Measurements from ENCODE around the gene MIDN.

The MIDN gene

GRCh38 chr19:1259206-1259875, 11.0 kb downstream of the MIDN start:
- peak; percentile 46 for DNase-seq (ENCODE audit: low read depth)

DNA sequence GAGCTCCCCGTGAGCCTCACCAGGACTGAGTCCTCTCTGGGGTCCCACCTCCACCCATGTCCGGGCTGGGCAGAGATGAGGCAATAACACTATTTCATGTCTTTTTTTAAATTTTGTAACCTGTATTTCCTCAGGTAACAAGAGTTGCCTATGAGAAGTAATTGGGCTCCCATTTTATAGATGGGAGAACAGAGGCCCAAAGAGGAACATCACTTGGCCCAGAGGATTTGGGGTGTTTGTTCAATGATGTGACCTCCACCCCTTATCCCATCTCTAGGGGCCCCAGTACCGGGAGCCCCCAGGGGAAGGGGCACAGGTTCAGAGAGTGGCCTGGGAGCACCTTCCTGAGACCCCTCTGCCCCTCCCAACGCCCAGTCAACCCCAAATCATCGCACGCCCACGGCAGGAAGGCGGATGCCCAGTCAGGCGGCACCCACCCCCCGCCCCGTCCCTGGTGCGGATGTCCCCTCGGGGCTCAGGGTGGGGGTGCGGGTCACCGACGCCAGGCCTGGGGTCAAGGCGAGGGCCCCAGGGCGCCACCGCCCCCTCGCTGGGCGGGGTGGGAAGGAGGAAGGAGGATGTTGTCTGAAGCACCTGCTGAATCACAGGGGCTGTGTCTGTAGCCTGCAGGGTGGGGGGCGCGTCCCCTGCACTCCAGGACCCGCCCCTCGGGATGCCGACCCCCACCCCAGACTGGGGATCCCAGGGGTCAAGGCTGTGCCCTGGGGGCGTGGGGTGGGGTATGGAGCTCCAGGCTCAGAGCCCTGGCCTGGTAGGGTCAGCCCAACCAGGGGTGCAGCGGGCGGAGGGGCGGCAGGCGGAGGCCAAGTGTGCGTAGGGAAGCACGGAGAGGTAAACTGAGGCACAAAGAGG, 11.7 kb downstream of the MIDN start:
- DNase-seq (ENCODE audit: low read depth), result peak; percentile 31

DNA sequence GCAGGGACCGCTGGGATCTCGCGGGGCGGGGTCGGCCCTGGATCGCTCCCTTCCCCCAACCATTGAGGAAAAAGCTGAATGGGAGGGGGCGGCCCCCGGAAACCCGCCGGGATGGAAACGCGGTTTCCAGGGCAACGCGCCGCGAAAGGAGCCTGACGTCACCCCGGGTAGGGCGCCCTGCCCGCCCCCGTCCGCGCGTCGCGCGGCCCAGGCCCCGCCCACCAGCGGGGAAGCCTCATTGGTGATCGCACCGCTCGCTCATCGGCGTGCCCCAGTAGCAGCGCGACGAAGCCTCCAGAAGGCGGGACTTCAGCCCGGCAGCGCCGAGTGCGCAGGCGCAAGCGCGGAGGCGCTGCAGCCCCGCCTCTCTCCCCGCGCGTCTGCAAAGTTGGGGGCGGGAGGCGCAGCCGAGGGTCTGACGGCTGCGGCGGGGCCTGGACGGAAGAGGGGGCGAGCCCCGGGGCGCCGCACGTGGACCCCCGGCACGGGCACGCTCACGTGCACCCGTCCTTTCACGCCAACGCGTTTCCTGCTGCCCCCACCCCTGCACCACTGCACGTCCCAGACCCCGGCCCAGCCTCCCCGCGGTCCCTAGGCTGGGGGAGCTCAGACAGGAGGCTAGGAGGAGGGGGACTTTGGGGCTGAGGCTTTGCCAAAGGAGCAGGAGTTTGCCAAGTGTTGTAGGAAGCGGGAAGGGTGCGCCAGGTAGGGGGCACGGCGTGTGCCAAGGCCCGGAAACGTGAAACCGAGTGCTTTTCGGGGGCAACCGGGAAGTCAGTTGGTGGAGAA, 12.6 kb downstream of the MIDN start:
- peak; percentile 93 for DNase-seq (ENCODE audit: low read depth)

GRCh38 chr19:1261538-1261797, 13.1 kb downstream of the MIDN start:
- DNase-seq (ENCODE audit: low read depth), result no peak

- DNase-seq (ENCODE audit: low read depth), result peak; percentile 32
Measured at GRCh38 chr19:1261798-1262622, 13.6 kb downstream of the MIDN start.

- DNase-seq (ENCODE audit: low read depth), result no peak
Measured at GRCh38 chr19:1262623-1263123, 14.3 kb downstream of the MIDN start.

DNA sequence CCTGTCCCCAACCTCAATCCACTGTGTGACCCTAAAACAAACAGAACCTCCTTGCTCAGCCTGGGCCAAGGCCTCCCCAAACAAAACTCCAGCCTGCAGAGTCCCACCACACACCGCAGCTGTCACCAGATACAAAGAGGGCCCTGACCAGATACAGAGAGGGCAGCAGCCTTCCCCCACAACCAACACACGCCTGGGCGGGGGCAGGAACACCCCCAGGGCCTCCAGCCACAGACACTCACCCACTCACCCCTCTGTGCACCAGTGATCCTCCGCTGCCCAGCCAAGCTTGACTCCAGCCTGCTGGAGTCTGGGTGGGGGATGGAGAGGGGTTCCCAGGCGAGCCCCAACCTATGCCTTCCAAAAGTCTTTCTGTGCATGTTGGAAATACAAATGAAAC, 14.8 kb downstream of the MIDN start:
- DNase-seq (ENCODE audit: low read depth), result no peak

- peak; percentile 85 for DNase-seq (ENCODE audit: low read depth)
Measured at GRCh38 chr19:1264801-1265614, 16.6 kb downstream of the MIDN start.

DNA sequence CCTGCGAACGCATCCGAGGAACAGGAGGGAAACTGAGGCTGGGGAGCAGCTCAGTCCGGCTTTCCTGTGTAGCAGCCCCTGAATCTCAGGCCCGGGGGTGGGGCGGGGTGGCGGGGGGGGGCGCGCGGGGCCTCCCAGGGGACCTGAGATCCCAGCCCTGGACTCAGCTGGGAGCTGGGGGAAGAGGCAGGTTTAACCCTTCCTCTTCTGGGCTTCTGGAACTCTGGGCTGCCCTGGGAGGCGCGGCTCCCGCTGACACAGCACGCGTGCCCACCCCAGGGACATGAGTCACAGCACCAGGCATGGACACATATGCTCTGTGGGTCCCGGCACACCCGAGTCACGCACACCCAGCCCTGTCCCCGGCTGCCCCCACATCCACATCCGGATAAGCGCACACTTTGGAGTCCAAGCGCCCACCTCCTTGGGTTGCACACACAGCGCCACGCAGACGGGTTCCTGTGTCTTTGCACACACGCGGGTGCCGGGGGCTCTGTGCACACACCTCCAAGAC, 17.3 kb downstream of the MIDN start:
- no peak for DNase-seq (ENCODE audit: low read depth)

GRCh38 chr19:1266129-1266915, 17.9 kb downstream of the MIDN start:
- peak; percentile 83 for DNase-seq (ENCODE audit: low read depth)

GRCh38 chr19:1266916-1267476, 18.6 kb downstream of the MIDN start:
- peak; percentile 30 for DNase-seq (ENCODE audit: low read depth)

GRCh38 chr19:1267477-1268225, 19.3 kb downstream of the MIDN start:
- DNase-seq (ENCODE audit: low read depth), result peak; percentile 47

- DNase-seq (ENCODE audit: low read depth), result no peak
Measured at GRCh38 chr19:1268226-1269064, 20.1 kb downstream of the MIDN start.

GRCh38 chr19:1269065-1269477, 20.7 kb downstream of the MIDN start, which contains the start of gene CIRBP:
TSS of gene CIRBP (plus strand) at chr19:1269332. CDS start at chr19:1270934, 1,602 bp downstream.
- DNase-seq (ENCODE audit: low read depth), result peak; percentile 99

GRCh38 chr19:1269478-1270212, 21.3 kb downstream of the MIDN start:
- DNase-seq (ENCODE audit: low read depth), result peak; percentile 82

- DNase-seq (ENCODE audit: low read depth), result no peak
Measured at GRCh38 chr19:1270213-1270853, 21.9 kb downstream of the MIDN start.
